IPS-NIHi11 (cell line): ENCODE data around the gene PPP1R7.
"Not testable (repeated sequence)": the region's sequence is repeated elsewhere in the genome, so short reads cannot be mapped to it uniquely, and the experiment has no call there.

Experiments
- DNase-seq: peaks from one replicate; pipeline ENCODE4 v3.0.0; 2012; ENCODE audit warnings: mixed read lengths, low spot score

PPP1R7 gene, protein sequence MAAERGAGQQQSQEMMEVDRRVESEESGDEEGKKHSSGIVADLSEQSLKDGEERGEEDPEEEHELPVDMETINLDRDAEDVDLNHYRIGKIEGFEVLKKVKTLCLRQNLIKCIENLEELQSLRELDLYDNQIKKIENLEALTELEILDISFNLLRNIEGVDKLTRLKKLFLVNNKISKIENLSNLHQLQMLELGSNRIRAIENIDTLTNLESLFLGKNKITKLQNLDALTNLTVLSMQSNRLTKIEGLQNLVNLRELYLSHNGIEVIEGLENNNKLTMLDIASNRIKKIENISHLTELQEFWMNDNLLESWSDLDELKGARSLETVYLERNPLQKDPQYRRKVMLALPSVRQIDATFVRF

DNA sequence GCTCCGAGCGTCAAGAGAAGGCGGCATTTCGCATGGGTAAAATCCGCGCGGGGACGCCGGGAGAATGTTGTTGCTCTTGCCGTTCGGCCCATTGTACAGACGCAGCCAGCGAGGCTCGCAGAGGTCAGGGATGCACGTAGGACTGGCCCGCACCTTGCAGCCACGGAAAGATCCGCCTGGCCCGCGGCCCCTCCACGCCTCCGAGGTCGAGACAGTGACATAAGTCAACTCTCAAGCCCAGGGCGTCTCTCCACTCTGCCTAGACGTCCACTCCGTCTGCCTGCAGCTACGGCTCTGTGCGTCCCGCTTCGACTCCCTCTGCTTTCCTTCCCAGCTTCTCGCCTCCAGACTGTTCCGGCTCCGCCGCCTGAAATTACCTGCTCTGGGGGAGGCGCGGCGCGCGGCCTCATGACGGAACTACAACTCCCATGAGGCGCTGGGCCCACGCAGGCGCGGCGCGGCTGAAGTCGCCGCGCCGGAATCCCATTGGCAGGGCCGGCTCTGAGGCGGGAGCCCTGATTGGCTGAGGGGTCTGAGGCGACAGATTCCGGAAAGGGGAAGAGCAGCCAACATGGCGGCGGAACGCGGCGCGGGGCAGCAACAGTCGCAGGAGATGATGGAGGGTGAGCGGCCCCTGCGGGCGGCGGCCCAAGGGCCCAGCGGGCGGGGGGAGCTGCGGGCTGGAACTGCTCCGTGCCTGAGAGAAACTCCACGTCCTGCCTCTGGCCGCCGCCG lies at the start of gene PPP1R7:
TSS of gene PPP1R7 (plus strand) at position 543 of the 735 bp plus-strand sequence. CDS start at position 572, 29 bp downstream.
- DNase-seq, result peak; percentile 99

DNA sequence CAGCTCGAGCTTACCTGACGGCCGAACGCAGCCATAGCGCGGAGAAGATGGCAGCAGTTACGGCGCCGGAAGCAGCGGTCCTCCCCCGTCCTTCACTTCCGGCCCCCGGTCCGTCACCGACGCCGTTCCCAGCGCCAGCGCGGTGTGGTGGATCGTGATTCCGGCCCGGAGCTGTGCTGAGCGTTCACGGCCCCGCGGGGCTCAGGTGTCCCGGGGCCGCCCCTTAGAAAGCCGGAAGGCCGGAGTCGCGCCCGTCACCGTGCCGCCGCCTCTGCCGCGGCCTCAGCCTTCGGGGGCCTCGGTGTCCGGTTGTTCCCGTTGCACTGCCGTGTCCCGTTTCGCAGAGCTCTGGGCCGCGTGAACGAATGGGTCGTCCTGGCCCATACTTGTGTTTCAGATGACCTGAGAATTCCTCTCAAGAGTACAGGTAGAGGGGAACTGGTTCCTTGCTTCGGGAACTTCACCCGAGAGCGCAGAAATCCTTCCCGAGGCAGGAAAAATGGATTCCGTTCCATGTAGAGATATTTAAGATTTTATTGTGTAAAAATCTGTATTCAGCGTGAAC lies 47.9 kb upstream of the PPP1R7 start, which contains the start of gene MTERF4:
TSS of gene MTERF4 (minus strand) at position 49 of the 565 bp plus-strand sequence. CDS start at position 35, 14 bp downstream.
- DNase-seq, result peak; percentile 92

DNA sequence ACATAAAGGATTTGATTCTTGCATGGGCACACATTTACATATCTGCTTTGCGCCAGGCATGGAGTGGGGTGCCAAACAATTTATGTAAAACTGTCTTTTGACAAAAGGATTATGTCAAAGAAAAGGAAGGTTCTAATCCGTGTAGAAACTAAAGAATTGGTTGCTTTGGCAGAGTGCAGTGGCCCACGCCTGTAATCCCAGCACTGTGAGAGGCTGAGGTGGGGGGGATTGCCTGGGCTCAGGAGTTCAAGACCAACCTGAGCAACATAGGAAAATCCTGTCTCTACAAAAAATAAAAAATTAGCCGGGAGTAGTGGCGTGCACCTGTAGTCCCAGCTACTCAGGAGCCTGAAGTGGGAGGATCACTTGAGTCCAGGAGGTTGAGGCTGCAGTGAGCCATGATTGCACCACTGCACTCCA lies 47.1 kb upstream of the PPP1R7 start:
- no peak for DNase-seq

DNA sequence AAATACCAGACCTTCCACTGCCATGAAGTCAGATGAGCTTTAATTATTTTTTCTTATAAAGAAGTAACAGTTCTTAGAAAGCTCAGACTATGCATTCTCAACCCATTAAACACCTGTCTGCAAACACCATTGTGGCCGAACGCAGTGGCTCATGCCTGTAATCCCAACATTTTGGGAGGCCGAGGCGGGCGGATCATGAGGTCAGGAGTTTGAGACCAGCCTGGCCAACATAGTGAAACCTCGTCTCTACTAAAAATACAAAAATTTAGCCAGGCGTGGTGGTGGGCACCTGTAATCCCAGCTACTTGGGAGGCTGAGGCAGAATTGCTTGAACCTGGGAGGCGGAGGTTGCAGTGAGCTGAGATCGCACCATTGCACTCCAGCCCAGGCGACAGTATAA lies 45.7 kb upstream of the PPP1R7 start:
- DNase-seq, result not testable (repeated sequence)

DNA sequence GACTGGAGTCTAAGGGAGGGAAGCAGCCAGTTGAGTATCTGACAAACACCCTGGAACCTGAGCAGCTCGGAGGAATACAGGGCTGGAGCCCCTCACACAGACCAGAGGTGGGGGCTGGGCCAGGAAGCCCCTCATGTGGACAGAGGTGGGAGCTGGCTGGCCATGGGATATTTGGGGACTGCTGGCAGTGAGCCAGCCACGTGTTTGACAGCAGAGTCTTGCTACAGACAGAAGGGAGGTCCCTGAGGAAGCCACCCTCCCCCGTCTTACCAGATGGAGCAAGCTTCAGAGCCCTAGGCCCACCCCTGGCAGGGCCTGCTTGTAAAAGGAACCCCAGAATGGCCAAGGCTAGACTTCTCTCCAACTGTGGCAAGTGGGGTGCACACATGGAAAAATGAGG lies 44.6 kb upstream of the PPP1R7 start:
- DNase-seq, result no peak

DNA sequence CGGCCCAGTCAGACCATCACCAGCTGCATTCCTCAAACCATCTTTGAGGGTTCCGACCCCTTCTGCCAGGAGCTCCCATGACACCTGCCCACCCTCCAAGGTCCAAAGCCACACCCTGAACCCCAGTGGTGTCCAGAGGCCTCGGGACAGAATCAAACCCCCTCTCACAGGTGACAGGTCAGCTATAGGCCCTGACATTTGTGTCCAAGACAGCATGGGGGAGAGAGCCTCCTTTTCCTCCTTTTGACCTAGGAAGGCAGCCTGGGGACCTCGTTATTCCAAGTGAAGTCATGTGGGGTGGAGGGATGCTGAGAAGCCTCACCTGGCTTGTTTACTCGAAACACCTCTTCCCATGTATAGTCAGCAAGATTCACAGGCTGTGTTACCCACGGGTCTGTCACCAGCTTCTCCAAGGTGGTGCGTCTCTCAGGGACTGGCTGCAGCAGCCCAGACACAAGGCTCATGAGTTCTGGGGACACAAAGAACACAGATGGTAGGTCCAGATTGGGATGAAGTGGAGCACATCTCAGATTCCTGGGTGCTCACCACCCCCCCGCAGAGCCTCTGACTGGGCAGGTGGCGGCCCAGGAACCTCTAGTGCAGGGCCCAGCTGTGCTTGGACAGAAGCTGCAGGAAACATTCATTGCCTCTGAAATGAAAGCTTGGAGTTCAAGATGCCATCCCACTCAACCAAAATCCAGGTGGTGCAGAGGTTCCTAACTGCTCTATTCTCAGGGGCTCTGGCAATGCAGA lies 43.1 kb upstream of the PPP1R7 start:
- no peak for DNase-seq

DNA sequence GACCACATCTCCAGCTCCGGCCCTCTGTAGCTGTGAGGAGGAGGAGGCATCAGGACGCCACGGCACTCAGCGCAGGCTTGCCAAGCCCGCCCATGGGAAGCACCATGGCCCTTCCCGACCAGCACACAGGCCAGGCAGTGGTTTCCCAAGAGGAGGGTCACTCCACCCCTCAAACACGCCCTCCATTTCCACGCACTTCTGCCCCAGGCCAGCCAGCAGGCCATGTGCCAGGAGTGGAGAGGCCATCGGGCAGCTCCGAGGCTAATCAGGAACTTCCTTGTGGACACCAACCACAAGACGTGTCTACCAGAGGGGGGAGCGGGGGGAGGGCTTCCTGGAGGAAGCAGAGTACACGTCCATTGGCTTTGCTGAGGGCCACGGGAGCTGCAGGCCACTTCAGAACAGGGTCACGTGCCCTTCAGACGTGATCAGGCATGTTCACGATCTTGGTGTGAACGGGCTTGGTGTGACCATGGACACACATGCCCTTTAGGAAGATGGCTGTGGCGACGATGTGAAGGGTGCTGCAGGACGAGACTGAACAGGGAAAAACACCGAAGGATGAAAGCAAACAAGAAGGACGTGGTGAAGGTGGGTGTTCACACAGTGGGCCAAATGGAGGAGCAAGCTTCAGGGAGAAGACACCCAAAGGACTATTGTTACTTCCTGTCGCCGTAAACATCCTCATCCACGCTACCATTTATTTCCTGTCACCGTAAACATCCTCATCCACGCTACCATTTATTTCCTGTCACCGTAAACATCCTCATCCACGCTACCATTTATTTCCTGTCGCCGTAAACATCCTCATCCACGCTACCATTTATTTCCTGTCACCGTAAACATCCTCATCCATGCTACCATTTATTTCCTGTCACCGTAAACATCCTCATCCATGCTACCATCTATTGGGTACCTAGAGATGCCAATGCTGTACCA lies 41.7 kb upstream of the PPP1R7 start:
- DNase-seq, result no peak

DNA sequence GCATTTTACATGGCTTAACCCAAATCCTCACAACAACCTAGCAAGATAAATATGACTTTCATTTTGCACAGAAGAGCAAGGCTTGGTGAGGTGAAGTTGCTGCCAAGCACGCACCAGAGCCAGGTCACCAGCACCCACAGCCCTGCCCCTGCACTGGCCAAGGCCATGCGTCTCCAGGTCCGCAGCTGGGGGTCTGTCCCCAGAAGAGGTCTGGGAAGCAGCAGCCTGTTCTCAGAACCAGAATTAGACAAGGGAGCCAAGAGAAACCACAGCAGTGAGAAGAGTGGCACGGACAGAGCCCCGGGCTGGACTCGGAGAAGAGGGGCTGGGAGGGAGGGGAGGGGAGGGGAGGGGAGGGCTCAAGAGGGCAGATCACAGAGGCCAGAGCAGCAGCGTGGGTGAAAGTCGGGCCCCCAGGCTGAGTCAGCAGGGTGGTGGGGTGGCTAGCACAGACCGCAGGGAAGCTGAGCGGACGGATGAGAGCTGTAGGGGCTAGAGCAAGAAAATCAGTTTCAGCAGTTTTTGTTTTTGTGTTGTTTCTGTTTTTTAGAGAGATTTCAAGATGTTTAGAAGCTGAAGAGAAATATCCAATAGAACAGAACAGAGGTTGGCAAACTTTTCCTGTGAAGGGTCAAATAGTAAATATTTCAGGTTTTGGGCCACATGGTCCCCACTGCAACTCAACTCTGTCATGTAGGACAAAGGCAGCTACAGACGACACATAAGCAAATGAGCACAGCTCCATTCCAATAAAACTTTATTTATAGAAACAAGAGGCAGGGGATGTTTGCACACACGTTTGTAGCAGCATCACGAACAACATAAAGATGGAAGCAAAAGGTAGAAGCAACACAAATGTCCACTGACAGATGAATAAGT lies 40.8 kb upstream of the PPP1R7 start:
- DNase-seq, result no peak

DNA sequence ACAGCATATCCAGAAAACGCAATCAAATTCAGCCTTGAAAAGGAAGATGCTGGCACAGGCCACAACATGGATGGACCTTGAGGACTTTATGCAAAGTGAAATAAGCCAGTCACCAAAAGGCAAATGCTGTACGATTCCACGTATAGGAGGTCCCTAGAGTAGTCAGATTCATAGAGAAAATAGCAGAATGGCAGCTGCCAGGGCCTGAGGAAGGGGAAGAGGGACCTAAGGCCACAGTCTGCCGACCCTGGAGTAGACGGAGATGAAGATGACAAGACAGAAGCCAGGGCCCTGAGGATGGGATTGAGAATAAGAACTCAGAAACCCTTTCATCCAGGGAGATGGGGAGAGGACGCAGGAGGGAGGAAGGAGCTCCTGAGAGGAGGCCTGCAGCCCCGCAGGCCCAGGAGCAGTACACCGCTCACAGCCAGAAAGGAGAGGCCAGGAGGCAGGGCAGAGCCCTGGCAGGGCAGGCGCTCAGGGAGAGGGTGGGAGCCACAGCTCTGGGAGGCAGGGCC lies 40.1 kb upstream of the PPP1R7 start:
- no peak for DNase-seq

DNA sequence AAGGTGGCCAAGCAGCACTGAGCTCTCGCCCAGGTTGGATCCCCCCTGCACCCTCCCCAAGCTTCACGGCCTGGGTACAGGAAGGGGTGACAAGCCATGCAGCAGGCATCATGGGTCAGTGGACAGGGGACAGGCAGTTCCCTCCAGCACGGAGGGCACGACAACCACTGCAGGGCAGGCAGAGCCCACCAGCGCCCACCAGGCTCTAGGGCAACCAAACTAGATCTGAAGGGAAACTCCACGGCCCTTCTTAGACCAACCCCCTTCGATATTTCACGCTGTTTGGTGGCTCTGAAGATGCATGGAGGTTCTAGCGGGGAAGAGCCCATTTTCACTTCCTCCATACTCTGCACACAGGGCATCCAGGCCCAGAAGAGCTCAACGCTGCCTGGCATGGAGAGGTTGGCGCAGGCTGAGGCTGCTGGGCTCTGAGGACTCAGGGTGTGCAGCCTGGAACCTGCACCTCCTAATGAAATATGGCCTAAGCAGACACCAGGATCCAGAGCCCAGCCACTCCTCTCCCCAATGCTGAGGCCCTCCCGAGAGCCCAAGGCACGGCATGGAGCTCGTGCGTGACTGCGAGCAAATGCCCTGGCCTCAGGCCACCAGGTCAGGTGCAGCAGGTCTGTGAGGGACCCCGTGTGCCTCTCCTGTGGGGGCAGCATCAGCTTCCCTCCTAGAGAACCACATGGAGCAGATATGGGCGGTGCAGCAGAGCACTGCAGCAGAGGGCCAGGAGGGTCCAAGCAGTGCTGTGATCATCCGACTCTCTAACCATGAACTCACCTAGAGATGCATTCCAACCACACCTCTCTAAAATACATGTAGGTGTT lies 39.4 kb upstream of the PPP1R7 start:
- no peak for DNase-seq

DNA sequence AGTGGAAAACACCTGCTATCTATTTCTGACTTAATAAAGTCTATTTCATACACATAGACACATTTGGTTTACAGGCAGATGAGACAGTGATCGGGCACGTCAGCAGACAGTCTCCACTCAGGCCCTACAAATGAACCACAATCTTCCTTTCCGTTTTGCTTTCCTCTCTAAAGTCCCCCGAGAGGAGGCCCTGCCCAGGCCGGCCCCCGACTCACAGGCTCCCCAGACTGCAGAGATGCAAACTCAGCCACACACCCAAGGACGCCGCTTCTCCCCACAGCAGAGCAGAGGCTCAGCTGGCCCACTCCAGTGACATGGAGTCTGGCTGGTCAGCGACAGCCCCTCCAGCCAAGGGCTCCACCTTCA lies 38.8 kb upstream of the PPP1R7 start:
- DNase-seq, result no peak

DNA sequence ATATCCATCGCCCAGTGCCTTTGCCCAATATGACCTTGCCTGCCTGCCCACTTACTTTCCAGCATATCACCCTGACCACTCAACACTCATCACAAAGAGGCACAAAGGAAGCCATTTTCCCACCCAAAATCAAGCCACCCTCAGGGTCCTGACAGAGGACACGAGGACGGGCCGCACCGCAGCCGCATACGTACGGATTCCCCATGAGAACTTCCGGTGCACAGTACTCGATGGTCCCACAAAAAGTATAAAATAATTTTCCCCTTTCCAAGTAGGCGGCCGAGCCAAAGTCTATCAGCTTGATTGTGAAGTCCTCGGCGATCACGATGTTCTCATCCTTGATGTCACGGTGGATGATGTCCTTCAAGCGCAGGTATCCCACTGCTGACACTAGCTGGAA lies 38.2 kb upstream of the PPP1R7 start:
- no peak for DNase-seq

DNA sequence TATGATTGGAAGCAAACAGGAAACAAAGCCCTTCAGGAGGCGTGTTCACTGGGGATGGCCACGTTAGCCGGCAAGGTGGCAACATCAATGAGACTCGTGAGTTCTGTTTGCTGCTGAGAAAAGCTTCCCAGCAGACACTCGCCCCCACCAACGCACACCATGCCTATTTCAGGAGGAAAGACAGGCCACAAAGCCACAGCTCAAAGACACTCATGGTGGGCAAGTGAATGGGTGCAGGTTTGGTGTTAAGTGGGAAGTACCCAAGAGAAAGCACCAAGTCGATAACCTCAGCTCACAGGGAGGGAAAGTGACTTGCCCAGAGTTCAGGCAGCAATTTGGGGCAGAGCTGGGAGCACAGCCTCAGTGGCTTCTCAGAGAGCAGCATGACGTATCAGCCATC lies 37.7 kb upstream of the PPP1R7 start:
- no peak for DNase-seq

DNA sequence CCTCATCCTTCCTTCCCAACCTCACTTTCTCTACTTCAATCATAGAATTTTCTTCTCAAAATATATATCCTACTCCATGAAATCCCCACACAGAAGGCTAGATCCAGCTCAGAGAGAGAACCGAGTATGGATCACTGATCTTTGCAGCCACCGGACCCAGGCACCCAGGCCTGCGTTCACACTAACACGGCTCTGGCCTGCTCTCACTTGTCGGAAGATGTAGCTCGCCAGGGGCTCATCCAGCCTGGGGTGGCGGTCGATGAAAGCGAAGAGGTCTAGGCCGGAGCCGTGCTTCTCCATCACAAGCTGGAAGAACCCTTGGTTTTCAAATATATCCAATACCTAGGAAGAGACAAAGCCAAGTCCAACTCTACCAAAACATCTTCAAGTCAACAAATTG lies 35.4 kb upstream of the PPP1R7 start:
- no peak for DNase-seq

DNA sequence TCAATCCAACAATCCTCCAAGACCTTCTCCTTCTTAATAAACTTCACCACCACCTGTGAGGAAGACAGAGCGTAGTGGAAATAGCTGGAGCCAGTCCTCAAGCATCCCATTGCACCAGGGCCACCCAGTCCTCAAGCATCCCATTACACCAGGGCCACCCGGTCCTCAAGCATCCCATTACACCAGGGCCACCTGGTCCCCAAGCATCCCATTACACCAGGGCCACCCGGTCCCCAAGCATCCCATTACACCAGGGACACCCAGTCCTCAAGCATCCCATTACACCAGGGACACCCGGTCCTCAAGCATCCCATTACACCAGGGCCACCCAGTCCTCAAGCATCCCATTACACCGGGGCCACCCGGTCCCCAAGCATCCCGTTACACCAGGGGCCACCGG lies 34.9 kb upstream of the PPP1R7 start:
- DNase-seq, result no peak

DNA sequence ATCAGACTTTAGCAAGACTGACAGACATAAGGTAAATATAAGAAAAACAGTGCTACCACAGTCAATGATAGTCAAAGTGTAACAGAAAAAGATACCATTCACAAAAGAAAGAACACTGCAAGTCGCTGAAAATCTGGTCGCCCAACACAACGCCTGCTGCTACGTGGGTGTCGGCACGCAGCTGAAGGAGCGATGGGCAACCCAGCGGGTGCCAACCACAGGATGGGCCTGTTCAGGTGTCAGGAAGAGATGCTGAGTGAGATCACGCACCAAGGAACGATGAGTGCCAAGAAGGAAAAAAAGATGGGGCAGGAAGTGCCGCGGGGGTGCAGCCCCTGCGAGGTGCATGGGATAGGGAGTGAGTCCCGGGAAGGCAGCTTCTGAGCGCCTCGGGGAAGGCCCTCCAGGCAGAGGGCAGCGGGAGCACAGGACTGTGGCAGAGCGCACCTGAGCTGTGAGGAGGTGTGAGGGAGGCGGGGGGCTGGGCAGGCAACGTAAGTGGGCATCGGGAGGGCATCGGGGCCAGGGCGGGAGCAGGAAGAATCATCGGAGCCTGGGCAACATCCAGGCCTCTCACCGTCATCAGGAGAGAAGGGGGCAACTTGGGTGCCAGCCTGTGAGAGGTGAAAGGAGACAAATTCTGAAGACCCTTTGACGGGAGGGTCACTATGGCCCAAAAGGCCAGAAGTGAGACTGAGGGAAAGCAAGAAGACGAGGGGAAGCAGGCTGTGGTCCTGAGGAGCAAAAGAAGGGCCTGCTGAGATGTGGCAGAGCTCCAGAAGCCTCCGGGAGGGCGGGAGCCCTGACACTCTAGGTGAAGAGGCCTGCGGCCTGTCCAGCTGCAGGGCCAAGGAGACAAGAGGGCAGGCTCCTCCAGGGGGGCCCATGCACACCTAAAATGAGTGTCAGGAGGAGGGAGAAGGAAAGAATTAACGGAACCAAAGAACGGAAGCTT lies 33.4 kb upstream of the PPP1R7 start:
- DNase-seq, result no peak

DNA sequence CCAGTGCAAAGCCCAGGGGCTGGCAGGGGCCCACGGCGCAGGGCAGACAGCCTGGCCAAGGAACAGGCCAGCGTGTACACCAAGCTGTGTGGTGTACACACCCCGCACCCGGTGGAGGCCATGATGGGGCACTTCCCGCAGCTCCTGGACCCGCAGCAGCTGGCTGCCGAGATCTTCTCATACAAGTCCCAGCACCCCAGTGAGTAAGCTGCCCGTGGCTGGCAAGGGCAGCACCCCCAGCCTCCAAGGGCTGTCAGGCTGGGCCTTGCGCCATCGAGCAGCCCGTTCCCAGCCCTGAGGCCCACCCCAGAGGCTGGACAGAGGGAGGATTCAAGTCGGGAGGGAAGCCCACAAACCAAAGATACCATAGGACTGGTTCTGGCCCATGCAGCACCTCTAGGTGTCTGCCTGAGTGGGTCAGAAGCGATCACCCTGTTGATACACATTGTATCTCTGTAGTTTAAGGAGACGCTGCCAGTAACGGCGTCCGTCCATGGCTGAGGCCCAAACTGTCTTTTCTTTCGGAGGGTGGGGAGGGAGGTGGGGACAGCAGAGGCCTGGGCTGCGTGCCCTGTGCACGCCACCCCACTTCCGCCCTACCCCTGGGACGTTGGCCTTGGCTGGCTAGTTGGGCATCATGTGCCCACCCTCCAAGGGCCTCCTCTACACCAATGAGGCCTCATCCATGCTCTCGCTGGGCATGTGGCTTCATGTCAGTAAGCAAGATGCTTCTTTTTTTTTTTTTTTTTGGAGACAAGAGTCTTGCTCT lies 31.3 kb upstream of the PPP1R7 start:
- DNase-seq, result no peak
